ENCODE measurements around the gene MINDY4. TPM values are rescaled to one million over a fixed set of nuclear protein-coding genes. Genes with fewer than 3 reads are reported as not detected.
A peak's percentile ranks its signal among the peaks of the same experiment; 100 is the strongest.

The MINDY4 gene
- total and polyA plus RNA-seq, 2 of the 8 experiments (the other 6 are each of a cell fraction or from before 2014, with no cell fraction given): 1.3 to 3.6 TPM

GRCh38 chr7:30733216-30733615, 38.0 kb upstream of the MINDY4 start:
- Histone ChIP-seq H3K4me2 (ENCODE audit: insufficient read depth in 1 of 2, low read depth in 2 of 2, low read length in 2 of 2) (no peak overlapping the region), H3K27ac (ENCODE audit: low read depth, low read length) (no peak overlapping the region), H3K79me2 (ENCODE audit: control insufficient read depth in 1 of 2, insufficient read depth in 2 of 2, low read length in 2 of 2) (no peaks in the 10 kb centered on the region), H2BK12ac (ENCODE audit: low read depth, low read length) (no peak overlapping the region), H2BK120ac (replicated peaks; ENCODE audit: low read depth, low read length) (no peak overlapping the region), H2AFZ (ENCODE audit: low read length) (no peak overlapping the region), H3K27me3 (replicated peaks in 1 of 4; ENCODE audit: control insufficient read depth in 3 of 4, extremely low read depth in 1 of 4, insufficient read depth in 3 of 4, low read length in 3 of 4) (no peaks in the 10 kb centered on the region), H2BK15ac (ENCODE audit: low read length) (no peak overlapping the region), H2AK5ac (ENCODE audit: low read depth, low read length) (no peak overlapping the region), H3K23me2 (ENCODE audit: low read depth, low read length) (no peaks in the 10 kb centered on the region), H3K14ac (ENCODE audit: insufficient read length) (no peak overlapping the region), H4K8ac (ENCODE audit: extremely low read depth, insufficient read depth, low read length) (peak overlapping the region; percentile 53; the same call in 1 of the 2 replicates), H3K36me3 (ENCODE audit: control insufficient read depth in 2 of 4, insufficient read depth in 4 of 4, low read length in 3 of 4) (no peaks in the 10 kb centered on the region), H3K4me1 (replicated peaks in 1 of 4; ENCODE audit: control insufficient read depth in 3 of 4, insufficient read depth in 4 of 4, low read length in 3 of 4) (peaks cover 0 to 9% (median 1%) of the 10 kb centered on the region in 4 experiments; a peak in 2 of 7 replicates), H3K18ac (ENCODE audit: extremely low read depth, low read length) (no peak overlapping the region), H2BK5ac (ENCODE audit: low read depth, low read length) (no peak overlapping the region), H2BK20ac (ENCODE audit: low read length) (no peak overlapping the region), H3K79me1 (ENCODE audit: low read depth, low read length) (no peaks in the 10 kb centered on the region), H4K20me1 (replicated peaks in 1 of 2; ENCODE audit: control insufficient read depth in 1 of 2, insufficient read depth in 2 of 2, low read length in 2 of 2) (no peaks in the 10 kb centered on the region), H4K5ac (ENCODE audit: insufficient read length, low read depth, low read length) (no peak overlapping the region), H3K9me3 (ENCODE audit: insufficient read depth in 2 of 2, low read depth in 1 of 2, low read length in 1 of 2) (no peaks in the 10 kb centered on the region), H3K9ac (replicated peaks in 1 of 4; ENCODE audit: extremely low read depth in 1 of 4, low read depth in 3 of 4, low read length in 3 of 4) (no peak overlapping the region), H3K4ac (replicated peaks; ENCODE audit: insufficient read length, low read depth, low read length) (no peak overlapping the region), H3K4me3 (ENCODE audit: extremely low read depth in 1 of 4, insufficient read depth in 2 of 4, low read depth in 3 of 4, low read length in 4 of 4) (no peak overlapping the region), H4K91ac (replicated peaks; ENCODE audit: insufficient read length, low read length) (no peak overlapping the region), H3K56ac (replicated peaks; ENCODE audit: insufficient read length, low read depth, low read length) (no peak overlapping the region), H3K23ac (ENCODE audit: insufficient read length) (no peak overlapping the region)
- ChIA-PET CTCF (ENCODE audit: partially characterized antibody) (interaction anchor here (1.0 to 1.4 kb wide), 3 partner anchors 10 to 17 kb away, joined by 3 to 4 read pairs (median 3); no protein-coding TSS in a partner anchor), POLR2A (ENCODE audit: partially characterized antibody) (no interaction called here)
- no peak for TF ChIP-seq KDM4A (IDR thresholded peaks at IDR 0.05; ENCODE audit: low read depth, low read length, severe bottlenecking)
- TF ChIP-seq SIX5 (IDR thresholded peaks at IDR 0.05; ENCODE audit: low read depth, low read length): no peak
- TF ChIP-seq, protein P1, sequence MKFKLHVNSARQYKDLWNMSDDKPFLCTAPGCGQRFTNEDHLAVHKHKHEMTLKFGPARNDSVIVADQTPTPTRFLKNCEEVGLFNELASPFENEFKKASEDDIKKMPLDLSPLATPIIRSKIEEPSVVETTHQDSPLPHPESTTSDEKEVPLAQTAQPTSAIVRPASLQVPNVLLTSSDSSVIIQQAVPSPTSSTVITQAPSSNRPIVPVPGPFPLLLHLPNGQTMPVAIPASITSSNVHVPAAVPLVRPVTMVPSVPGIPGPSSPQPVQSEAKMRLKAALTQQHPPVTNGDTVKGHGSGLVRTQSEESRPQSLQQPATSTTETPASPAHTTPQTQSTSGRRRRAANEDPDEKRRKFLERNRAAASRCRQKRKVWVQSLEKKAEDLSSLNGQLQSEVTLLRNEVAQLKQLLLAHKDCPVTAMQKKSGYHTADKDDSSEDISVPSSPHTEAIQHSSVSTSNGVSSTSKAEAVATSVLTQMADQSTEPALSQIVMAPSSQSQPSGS (IDR thresholded peaks at IDR 0.05; ENCODE audit: low read length): no peak
- no peak for TF ChIP-seq BACH1 (IDR thresholded peaks at IDR 0.05; ENCODE audit: low read length)
- no peak for TF ChIP-seq TCF12 (IDR thresholded peaks at IDR 0.05; ENCODE audit: low read depth, low read length)
- no peak for TF ChIP-seq CBX8 (IDR thresholded peaks at IDR 0.05; ENCODE audit: borderline replicate concordance, low read depth, low read length)
- TF ChIP-seq NRF1 (IDR thresholded peaks at IDR 0.05; ENCODE audit: low read depth, low read length): no peak
- no peak for TF ChIP-seq PHF8 (conservative IDR thresholded peaks at IDR 0.05; ENCODE audit: low read depth, low read length)
- TF ChIP-seq KDM5A (IDR thresholded peaks at IDR 0.05; ENCODE audit: low read length): no peak
- TF ChIP-seq GABPA (IDR thresholded peaks at IDR 0.05; ENCODE audit: borderline replicate concordance, insufficient read depth, low read length): no peak
- TF ChIP-seq GTF2F1 (IDR thresholded peaks at IDR 0.05; ENCODE audit: borderline replicate concordance, low read depth, low read length): no peak
- no peak for TF ChIP-seq CHD1 (IDR thresholded peaks at IDR 0.05; ENCODE audit: low read depth, low read length)
- no peak for TF ChIP-seq SP4 (IDR thresholded peaks at IDR 0.05; ENCODE audit: low read length)
- no peak for FAIRE-seq
- no peak for DNase-seq (ENCODE audit: low read depth in 1 of 2, low spot score in 2 of 2)
- 94% methylated on average over 6 of the region's 6 CpGs; no CpG with 5 or more reads in 1 of the 2 experiments for WGBS, 2 experiments (ENCODE audit: extremely low coverage in 1 of 2, insufficient coverage in 1 of 2, insufficient read length in 1 of 2, insufficient replicate concordance in 2 of 2, low coverage in 1 of 2, low lambda C conversion rate in 2 of 2, missing lambda C conversion rate in 1 of 2)

All from H1 (cell line).